K562 (cell line): ENCODE data around the gene WWC2. TPM values are rescaled to one million over a fixed set of nuclear protein-coding genes. Genes with fewer than 3 reads are reported as not detected.

Experiments used
- ATAC-seq: fragments of 200-7000 bp; cut with Tn5 transposase; 3 replicates; pipeline ENCODE4 v1.9.1; 2020; ENCODE audit warnings: moderate library complexity
- BruUV-seq: library from RNA; stranded (reverse); fragments of 400-500 nt; replicated peaks from 2 replicates; lab custom pipeline; 2021; lab: Mats Ljungman, UMichigan
- CTCF ChIA-PET: fragments of 300-600 bp; formaldehyde crosslinking; extraction: SDS; loops from one replicate; lab custom pipeline; 2021; ENCODE audit warnings: low intra/inter-chr PET ratio; lab: Yijun Ruan, JAX
- POLR2A ChIA-PET: fragments of 300-600, 350-650 bp; sonication (Branson Sonifier 250); formaldehyde crosslinking; extraction: SDS; loops from one replicate; lab custom pipeline; 2021; ENCODE audit warnings: antibody characterized with exemption, inconsistent platforms; lab: Yijun Ruan, JAX
- DNase-seq, 4 experiments: peaks; one replicate each; pipeline versions ENCODE4 v3.0.0 to v3.0.0-alpha.2; 2011 to 2018; ENCODE audit warnings: low spot score in 3 of 4, mixed read lengths in 3 of 4; ENCODE audit errors: extremely low read depth in 1 of 4
- FAIRE-seq: peaks from 2 replicates; lab custom pipeline; 2011; peaks lifted over from hg19 to GRCh38; lab: Jason Lieb, UNC
- H2AFZ ChIP-seq: 2 replicates; pipeline ENCODE4 v1.6.0; 2011; ENCODE audit warnings: low read depth, low read length, control low read depth, inconsistent platforms
- H3K27ac ChIP-seq: fragments of 200-600 bp; 3 replicates; pipeline ENCODE4 v1.8.0; 2011; ENCODE audit warnings: low read depth, mild to moderate bottlenecking, control low read depth, inconsistent platforms, low read length, moderate library complexity, mixed read lengths; ENCODE audit errors: extremely low read depth
- H3K27me3 ChIP-seq, 2 experiments: fragments of 300-600 bp in 1 of 2; 2 replicates in 1 of 2; 3 replicates in 1 of 2; pipeline versions ENCODE4 v1.6.0 to v1.8.0; 2011; ENCODE audit warnings: inconsistent platforms in 2 of 2, low read length in 2 of 2, mild to moderate bottlenecking in 1 of 2, mixed read lengths in 1 of 2, moderate library complexity in 1 of 2; ENCODE audit not compliant: control insufficient read depth in 2 of 2, insufficient read depth in 2 of 2
- H3K36me3 ChIP-seq: fragments of 300-600 bp; 3 replicates; pipeline ENCODE4 v1.8.0; 2011; ENCODE audit warnings: mild to moderate bottlenecking, low read length, inconsistent platforms; ENCODE audit not compliant: control insufficient read depth, insufficient read depth
- H3K4me1 ChIP-seq, 2 experiments: fragments of 200-600 bp in 1 of 2; replicated peaks in 1 of 2; 2 replicates in 1 of 2; 3 replicates in 1 of 2; pipeline versions ENCODE4 v1.5.1 to v1.8.0; 2011; ENCODE audit warnings: inconsistent platforms in 2 of 2, low read length in 2 of 2, mild to moderate bottlenecking in 1 of 2, mixed read lengths in 1 of 2, moderate library complexity in 1 of 2; ENCODE audit not compliant: control insufficient read depth in 2 of 2, insufficient read depth in 2 of 2
- H3K4me2 ChIP-seq: 2 replicates; pipeline ENCODE4 v1.6.1; 2011; ENCODE audit warnings: low read length, control low read depth, inconsistent platforms, mixed read lengths; ENCODE audit not compliant: insufficient read depth
- H3K4me3 ChIP-seq: fragments of 200-600 bp; sonication (generic), shearing (Covaris generic); 2 replicates; pipeline ENCODE4 v1.5.1; 2016; ENCODE audit warnings: control low read depth, inconsistent platforms
- H3K79me2 ChIP-seq: fragments of 200-600 bp; 3 replicates; pipeline ENCODE4 v1.8.0; 2011; ENCODE audit warnings: low read length, inconsistent platforms; ENCODE audit not compliant: control insufficient read depth, insufficient read depth
- H3K9ac ChIP-seq, 2 experiments: 2 replicates each; pipeline versions ENCODE4 v1.6.0 to v1.6.1; 2011; ENCODE audit warnings: low read depth in 2 of 2, low read length in 2 of 2, control low read depth in 1 of 2, inconsistent platforms in 1 of 2, mild to moderate bottlenecking in 1 of 2, mixed read lengths in 1 of 2; ENCODE audit not compliant: insufficient read depth in 1 of 2
- H3K9me1 ChIP-seq: one replicate; pipeline ENCODE4 v1.6.0; 2011; ENCODE audit warnings: inconsistent platforms, mild to moderate bottlenecking, low read length, moderate library complexity; ENCODE audit not compliant: control insufficient read depth, insufficient read depth
- H3K9me3 ChIP-seq: replicated peaks from 2 replicates; pipeline ENCODE4 v1.5.1; 2011; ENCODE audit warnings: low read depth, low read length, inconsistent platforms; ENCODE audit not compliant: control insufficient read depth, insufficient read depth
- H4K20me1 ChIP-seq: replicated peaks from 2 replicates; pipeline ENCODE4 v1.6.1; 2011; ENCODE audit warnings: low read length, inconsistent platforms, mixed read lengths; ENCODE audit not compliant: control insufficient read depth, insufficient read depth
- ETS2 ChIP-seq: IDR thresholded peaks from 2 replicates; pipeline ENCODE4 v1.6.1; 2016; ENCODE audit warnings: borderline replicate concordance, missing genetic modification characterization, mild to moderate bottlenecking, moderate library complexity, missing compliant biosample characterization; ENCODE audit not compliant: poor library complexity, severe bottlenecking
- PRPF4 ChIP-seq: fragments of 200-400 bp; formaldehyde crosslinking; IDR thresholded peaks from one replicate; pipeline ENCODE4 v1.6.1; 2017; ENCODE audit warnings: low read length, low read depth, mild to moderate bottlenecking; ENCODE audit not compliant: insufficient read depth, poor library complexity, severe bottlenecking
- ZBTB33 ChIP-seq: sonication (generic); formaldehyde crosslinking; IDR thresholded peaks from 2 replicates; pipeline ENCODE4 v1.8.1; 2023; ENCODE audit warnings: mild to moderate bottlenecking, missing genetic modification reagents
- ZC3H8 ChIP-seq: fragments of 450-650 bp; IDR thresholded peaks from 2 replicates; pipeline ENCODE4 v1.6.1; 2017
- WGBS: fragments of 100-300 bp; shearing (Covaris generic); methylation state at CpG from one replicate; pipeline ENCODE4 v1.1.6; 2016; ENCODE audit warnings: low coverage, mixed read lengths; ENCODE audit not compliant: insufficient coverage; ENCODE audit errors: missing lambda C conversion rate; 5-methylcytosine and 5-hydroxymethylcytosine counted together
- in situ Hi-C: fragments of 300-500 bp; cut with MboI; formaldehyde crosslinking; loops from 4 replicates; pipeline ENCODE4 v1.15.0; 2018; ENCODE audit warnings: inconsistent platforms, mixed read lengths
- intact Hi-C: fragments of 100-400 bp; cut with micrococcal nuclease; formaldehyde crosslinking; loops from 2 replicates; pipeline ENCODE4 v1.14.2; 2022
- polyA plus RNA-seq, 8 experiments: library from polyadenylated mRNA; depleted of rRNA in 4 of 8; stranded (reverse) in 5 of 8; unstranded in 3 of 8; fragments of >200 nt; fragmentation: Nextera tagmentation in 2 of 8; fragmentation: Illumina TruSeq in 1 of 8; extraction: Ambion mirVana in 2 of 8; extraction: Trizol in 1 of 8; gene quantifications; 2 replicates each; pipeline versions ENCODE4 v1.2.1 to v1.2.3, GENCODE V29; 2011 to 2014; ENCODE audit warnings: inconsistent platforms in 1 of 8, missing spikeins in 1 of 8
- total RNA-seq, 7 experiments: library from RNA; depleted of rRNA in 6 of 7; stranded (reverse); fragments of >200 nt in 6 of 7; fragmentation: Illumina TruSeq in 2 of 7; extraction: Trizol in 2 of 7; gene quantifications; 2 replicates each; pipeline versions ENCODE4 v1.2.1 to v1.2.3, GENCODE V29; 2011 to 2021; ENCODE audit warnings: low replicate concordance in 1 of 7

WWC2 gene
- total and polyA plus RNA-seq, 9 of the 15 experiments (the other 6 are each of a cell fraction or from before 2014, with no cell fraction given): 3.7 to 39.4 (median 19.6) TPM

GRCh38 chr4:183097231-183098018 lies 1.6 kb upstream of the WWC2 start:
- Histone ChIP-seq H3K4me2 (no peak overlapping the region), H3K4me1 (peaks cover 8 to 29% of the 10 kb centered on the region in 2 experiments; a peak in 4 of 5 replicates), H3K9me1 (no peaks in the 10 kb centered on the region), H3K79me2 (peaks cover 32% of the 10 kb centered on the region), H3K36me3 (no peaks in the 10 kb centered on the region), H3K4me3 (no peak overlapping the region), H3K27ac (no peak overlapping the region), H3K9ac (peak overlapping the region in 1 of 2 experiments; percentile 99; a peak in 2 of 4 replicates), H2AFZ (no peak overlapping the region), H4K20me1 (no peaks in the 10 kb centered on the region), H3K9me3 (no peaks in the 10 kb centered on the region), H3K27me3 (no peaks in the 10 kb centered on the region)
- DNase-seq (no peak), FAIRE-seq (no peak), ATAC-seq (no peak)
- intact Hi-C loops (no loop called here), in situ Hi-C loops (no loop called here)
- BruUV-seq: no TSS peak
- CTCF ChIA-PET: no interaction called here
- POLR2A ChIA-PET: interaction anchor here (1.5 kb wide), 1 partner anchor 12 kb away, joined by 6 read pairs; no protein-coding TSS in a partner anchor
- TF ChIP-seq PRPF4 (peak; percentile 9), ZBTB33 (CRISPR knock-in tag) (peak; percentile 96), ZC3H8 (no peak), ETS2 (tag) (no peak)
- 87% methylated on average over 36 of the region's 43 CpGs for WGBS
